Natural killer cell treated with Interleukin-12 subunit alpha and Interleukin-12 subunit beta and Interleukin-15 and Interleukin-18, amount 100 ng/mL, for 72 hours (primary cell): Measurements from ENCODE around the gene MYOZ3. TPM values are rescaled to one million over a fixed set of nuclear protein-coding genes. Genes with fewer than 3 reads are reported as not detected.

Experiments
- ATAC-seq, 2 donors: fragments of 150-1000 bp; cut with Tn5 transposase in 1 of 2; sonication (Bioruptor Pico), chemical (Tn5 transposase) in 1 of 2; 2 replicates each; pipeline ENCODE4 v1.10.0; 2021
- DNase-seq: peaks from one replicate; pipeline ENCODE4 v3.0.0; 2022; ENCODE audit warnings: low spot score
- H3K27ac Mint-ChIP-seq, 2 donors: 1 replicate in 1 of 2; 2 replicates in 1 of 2; pipeline ENCODE4 v1.8.0; 2022; ENCODE audit warnings: mixed read lengths in 2 of 2, mild to moderate bottlenecking in 1 of 2, moderate library complexity in 1 of 2
- H3K27me3 Mint-ChIP-seq, 2 donors: 1 replicate in 1 of 2; 2 replicates in 1 of 2; pipeline ENCODE4 v1.8.0; 2022; ENCODE audit warnings: mixed read lengths in 2 of 2
- H3K36me3 Mint-ChIP-seq: one replicate; pipeline ENCODE4 v1.8.0; 2022; ENCODE audit warnings: mixed read lengths
- H3K4me1 Mint-ChIP-seq, 2 donors: 1 replicate in 1 of 2; 2 replicates in 1 of 2; pipeline ENCODE4 v1.8.0; 2022; ENCODE audit warnings: low read depth in 2 of 2, mixed read lengths in 2 of 2, mild to moderate bottlenecking in 1 of 2
- H3K4me3 Mint-ChIP-seq: one replicate; pipeline ENCODE4 v1.8.0; 2022; ENCODE audit warnings: mixed read lengths
- H3K9me3 Mint-ChIP-seq: 2 replicates; pipeline ENCODE4 v1.8.0; 2022; ENCODE audit warnings: mixed read lengths
- total RNA-seq, 2 donors: library from RNA; stranded (reverse); gene quantifications; one replicate each; pipeline ENCODE4 v1.2.3, GENCODE V29; 2022

Gene MYOZ3
- total RNA-seq, 2 donors from 2014 or later = not detected

DNA sequence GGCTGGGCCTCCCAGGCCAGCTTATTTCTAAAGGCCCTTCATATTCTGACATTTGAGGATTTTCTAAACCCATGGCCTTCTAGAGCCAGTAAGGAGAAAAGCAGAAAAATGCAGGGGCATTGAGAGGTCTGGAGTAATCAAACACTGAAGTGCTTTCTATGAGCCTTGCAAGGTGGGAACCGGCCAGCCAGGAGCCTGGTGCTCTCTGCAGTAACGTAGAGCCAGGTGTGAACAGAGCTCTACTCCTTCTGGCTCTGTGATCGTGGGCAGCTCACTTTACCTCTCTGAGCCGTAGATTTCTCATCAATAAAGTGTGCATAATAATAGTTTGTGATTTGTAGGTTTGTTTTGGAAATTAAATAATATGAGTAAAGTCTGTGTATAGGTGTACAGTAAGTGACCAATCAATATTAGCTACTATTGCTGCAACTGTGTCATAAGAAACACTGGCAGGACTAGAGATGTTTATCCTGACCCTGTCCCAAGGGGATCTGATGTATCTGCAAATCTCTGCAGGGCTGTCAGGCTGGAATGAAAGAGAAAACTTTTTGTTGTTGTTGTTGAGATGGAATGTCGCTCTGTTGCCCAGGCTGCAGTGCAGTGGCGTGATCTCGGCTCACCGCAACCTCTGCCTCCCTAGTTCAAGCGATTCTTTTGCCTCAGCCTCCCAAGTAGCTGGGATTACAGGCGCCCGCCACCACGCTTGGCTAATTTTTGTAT, 17.9 kb upstream of the MYOZ3 start:
- H3K4me3 Mint-ChIP-seq = no peak overlapping the region
- DNase-seq (no peak), ATAC-seq (no peak)
- no peak overlapping the region for H3K27ac Mint-ChIP-seq
- H3K27me3 Mint-ChIP-seq = peaks cover 2 to 8% of the 10 kb centered on the region in 2 donors
- H3K4me1 Mint-ChIP-seq = no peaks in the 10 kb centered on the region
- no peaks in the 10 kb centered on the region for H3K36me3 Mint-ChIP-seq
- H3K9me3 Mint-ChIP-seq = no peaks in the 10 kb centered on the region

DNA sequence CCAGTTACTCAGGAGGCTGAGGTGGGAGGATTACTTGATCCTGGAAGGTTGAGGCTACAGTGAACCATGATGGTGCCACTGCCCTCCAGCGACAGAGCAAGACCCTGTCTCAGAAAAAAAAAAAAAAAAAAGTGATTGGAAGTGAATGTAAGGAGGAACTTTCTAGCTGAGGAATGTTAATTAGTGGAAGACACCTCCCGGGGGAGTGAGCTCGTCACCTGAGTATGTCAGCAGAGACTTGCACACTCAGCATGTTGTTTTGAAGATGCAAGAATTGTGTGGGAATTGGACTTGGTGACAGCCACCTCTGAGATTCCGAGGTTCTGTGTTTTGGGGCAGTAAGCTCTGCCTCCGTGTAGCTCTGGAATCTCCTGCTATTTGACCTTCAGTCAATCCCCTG, 17.0 kb upstream of the MYOZ3 start:
- DNase-seq (no peak), ATAC-seq (no peak)
- Mint-ChIP-seq H3K27ac (no peak overlapping the region), H3K36me3 (no peaks in the 10 kb centered on the region), H3K27me3 (peaks cover 2 to 4% of the 10 kb centered on the region in 2 donors), H3K4me3 (no peak overlapping the region), H3K9me3 (no peaks in the 10 kb centered on the region), H3K4me1 (no peaks in the 10 kb centered on the region)

DNA sequence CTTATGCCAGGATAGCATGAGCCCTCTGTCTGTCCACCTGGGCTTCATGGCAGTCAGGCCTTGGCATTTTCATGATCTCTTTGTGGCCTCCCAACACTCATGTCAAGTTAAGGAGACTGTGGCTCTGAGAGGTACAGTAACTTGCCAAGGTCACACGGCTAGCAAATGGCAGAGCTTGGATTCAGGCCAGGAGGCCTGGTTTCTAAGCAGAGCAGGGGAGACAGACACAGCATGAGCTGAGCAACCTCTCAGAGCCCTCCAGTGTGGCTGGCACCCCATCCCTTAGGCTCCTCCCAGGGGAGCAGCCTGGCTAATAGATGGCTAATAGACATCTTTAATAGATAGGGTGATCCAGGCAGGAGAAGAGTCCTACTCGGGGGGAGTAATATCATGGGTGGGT, 16.5 kb upstream of the MYOZ3 start:
- Mint-ChIP-seq H3K9me3 (no peaks in the 10 kb centered on the region), H3K27me3 (peaks cover 2 to 4% of the 10 kb centered on the region in 2 donors), H3K4me1 (no peaks in the 10 kb centered on the region), H3K27ac (no peak overlapping the region), H3K36me3 (no peaks in the 10 kb centered on the region), H3K4me3 (no peak overlapping the region)
- ATAC-seq (no peak), DNase-seq (no peak)

DNA sequence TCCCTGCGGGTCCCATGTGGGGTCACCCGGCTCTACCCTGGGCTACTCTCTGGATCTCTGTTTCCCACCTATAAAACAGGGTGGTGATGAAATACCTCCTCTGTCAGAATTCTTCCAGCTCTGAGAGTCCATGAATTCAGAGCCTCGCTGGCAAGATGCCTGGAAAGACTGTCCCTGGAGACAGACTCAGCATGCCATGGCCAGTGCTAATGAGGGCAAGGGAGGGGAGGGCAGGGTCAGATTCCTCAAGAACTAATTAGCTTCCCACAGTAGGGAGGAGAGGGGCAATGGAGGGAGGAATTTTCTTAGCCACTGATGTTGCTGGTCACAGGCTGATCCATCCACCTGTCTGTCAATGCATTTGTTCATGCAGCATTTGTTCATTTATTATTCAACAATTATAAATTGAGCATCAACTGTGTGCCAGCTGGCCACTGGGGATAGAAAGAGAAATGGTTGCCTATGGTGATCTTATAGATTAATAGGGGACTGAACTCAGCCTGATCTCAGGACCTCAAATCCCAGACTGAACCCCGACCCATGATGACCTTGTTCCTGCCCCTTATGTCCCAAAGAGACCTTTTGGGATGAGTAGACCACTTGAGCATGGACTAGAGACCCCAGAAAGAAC, 15.9 kb upstream of the MYOZ3 start:
- Mint-ChIP-seq H3K4me1 (no peaks in the 10 kb centered on the region), H3K4me3 (no peak overlapping the region), H3K9me3 (no peaks in the 10 kb centered on the region), H3K27ac (no peak overlapping the region), H3K27me3 (peaks cover 2 to 4% of the 10 kb centered on the region in 2 donors), H3K36me3 (no peaks in the 10 kb centered on the region)
- DNase-seq = no peak
- no peak for ATAC-seq

DNA sequence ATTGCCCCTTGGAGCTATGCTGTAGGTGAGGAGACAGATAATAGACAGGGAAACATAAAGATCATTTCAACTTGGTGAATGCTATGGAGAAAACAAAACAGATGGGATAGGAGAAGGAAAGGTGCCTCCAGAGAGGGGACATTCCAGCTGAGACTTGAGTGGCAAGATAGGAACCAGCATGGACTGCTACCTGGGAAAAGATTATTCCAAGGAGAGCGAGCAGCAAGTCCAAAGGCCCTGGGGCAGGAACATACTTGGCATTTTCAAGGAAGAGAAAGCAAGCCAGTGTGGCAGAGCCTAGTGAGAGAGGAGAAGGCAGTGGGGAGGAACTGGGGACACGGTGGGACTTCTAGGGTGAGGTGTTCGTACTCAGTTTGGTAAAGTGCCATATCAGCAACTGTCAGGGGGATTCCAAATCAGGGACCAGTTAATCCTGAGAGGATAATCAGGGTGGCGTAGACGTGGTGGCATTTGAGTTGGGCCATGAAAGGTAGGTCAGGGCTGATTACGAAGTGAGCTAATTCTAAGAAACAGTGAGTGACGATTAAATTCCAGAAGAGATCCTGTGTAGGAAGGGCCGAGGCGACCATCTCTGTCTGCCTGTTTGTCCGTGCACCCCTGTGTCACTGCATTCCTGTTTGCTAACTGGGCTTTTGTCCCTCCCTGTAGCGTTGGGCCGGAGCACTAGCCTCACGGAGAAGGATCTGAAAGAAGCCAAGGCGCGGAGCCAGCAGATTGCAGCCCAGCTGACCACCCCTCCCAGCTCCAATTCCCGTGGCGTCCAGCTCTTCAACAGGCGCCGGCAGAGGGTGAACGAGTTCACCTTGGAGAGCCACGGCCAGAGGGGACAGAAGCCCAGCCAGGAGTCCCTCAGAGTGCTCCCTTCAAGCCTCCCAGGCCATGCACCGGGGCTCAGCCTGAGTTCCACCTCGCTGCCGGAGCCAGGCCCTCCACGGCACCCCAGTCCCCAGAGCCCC, 13.5 kb upstream of the MYOZ3 start:
- Mint-ChIP-seq H3K9me3 (no peaks in the 10 kb centered on the region), H3K27me3 (peaks cover 2 to 4% of the 10 kb centered on the region in 2 donors), H3K27ac (no peak overlapping the region), H3K4me1 (no peaks in the 10 kb centered on the region), H3K36me3 (no peaks in the 10 kb centered on the region), H3K4me3 (no peak overlapping the region)
- DNase-seq (no peak), ATAC-seq (no peak)

DNA sequence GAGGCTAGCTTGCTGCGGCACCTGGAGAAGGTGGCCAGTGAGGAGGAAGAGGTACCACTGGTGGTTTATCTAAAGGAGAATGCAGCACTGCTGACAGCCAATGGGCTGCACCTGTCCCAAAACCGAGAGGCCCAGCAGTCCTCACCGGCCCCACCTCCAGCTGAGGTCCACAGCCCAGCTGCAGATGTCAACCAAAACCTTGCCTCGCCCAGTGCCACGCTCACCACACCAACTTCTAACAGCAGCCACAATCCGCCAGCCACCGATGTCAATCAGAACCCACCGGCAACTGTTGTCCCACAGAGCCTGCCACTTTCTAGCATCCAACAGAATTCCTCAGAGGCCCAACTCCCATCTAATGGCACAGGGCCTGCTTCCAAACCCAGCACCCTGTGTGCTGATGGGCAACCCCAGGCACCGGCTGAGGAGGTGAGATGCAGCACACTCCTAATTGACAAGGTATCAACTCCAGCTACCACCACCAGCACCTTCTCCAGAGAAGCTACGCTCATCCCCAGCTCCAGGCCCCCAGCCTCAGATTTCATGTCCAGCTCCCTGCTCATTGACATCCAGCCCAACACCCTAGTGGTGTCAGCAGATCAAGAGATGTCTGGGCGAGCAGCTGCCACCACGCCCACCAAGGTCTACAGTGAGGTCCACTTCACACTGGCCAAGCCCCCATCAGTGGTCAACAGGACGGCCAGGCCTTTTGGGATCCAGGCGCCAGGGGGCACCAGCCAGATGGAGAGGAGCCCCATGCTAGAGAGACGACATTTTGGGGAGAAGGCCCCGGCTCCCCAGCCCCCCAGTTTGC, 12.6 kb upstream of the MYOZ3 start:
- Mint-ChIP-seq H3K27ac (no peak overlapping the region), H3K4me3 (no peak overlapping the region), H3K4me1 (no peaks in the 10 kb centered on the region), H3K9me3 (no peaks in the 10 kb centered on the region), H3K27me3 (peaks cover 0 to 2% of the 10 kb centered on the region in 2 donors), H3K36me3 (no peaks in the 10 kb centered on the region)
- ATAC-seq (no peak), DNase-seq (no peak)

DNA sequence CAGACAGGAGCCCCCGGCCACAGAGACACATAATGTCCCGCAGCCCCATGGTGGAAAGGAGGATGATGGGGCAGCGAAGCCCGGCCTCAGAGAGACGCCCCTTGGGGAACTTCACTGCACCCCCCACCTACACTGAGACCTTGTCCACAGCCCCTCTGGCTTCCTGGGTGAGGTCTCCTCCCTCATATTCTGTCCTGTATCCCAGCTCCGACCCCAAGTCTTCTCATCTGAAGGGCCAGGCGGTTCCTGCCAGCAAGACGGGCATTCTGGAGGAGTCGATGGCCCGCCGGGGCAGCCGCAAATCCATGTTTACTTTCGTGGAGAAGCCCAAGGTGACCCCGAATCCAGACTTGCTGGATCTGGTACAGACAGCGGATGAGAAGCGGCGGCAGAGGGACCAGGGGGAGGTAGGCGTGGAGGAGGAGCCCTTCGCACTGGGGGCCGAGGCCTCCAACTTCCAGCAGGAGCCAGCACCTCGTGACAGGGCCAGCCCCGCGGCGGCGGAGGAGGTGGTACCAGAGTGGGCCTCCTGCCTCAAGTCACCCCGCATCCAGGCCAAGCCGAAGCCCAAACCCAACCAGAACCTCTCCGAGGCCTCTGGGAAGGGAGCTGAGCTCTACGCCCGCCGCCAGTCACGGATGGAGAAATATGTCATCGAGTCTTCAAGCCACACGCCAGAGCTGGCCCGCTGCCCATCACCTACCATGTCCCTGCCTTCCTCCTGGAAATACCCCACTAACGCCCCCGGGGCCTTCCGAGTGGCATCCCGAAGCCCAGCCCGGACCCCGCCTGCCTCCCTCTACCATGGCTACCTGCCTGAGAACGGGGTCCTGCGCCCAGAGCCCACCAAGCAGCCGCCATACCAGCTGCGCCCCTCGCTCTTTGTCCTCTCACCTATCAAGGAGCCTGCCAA, 11.7 kb upstream of the MYOZ3 start:
- Mint-ChIP-seq H3K4me1 (no peaks in the 10 kb centered on the region), H3K27me3 (peaks cover 0 to 2% of the 10 kb centered on the region in 2 donors), H3K27ac (no peak overlapping the region), H3K9me3 (no peaks in the 10 kb centered on the region), H3K36me3 (no peaks in the 10 kb centered on the region), H3K4me3 (no peak overlapping the region)
- ATAC-seq (no peak), DNase-seq (no peak)

DNA sequence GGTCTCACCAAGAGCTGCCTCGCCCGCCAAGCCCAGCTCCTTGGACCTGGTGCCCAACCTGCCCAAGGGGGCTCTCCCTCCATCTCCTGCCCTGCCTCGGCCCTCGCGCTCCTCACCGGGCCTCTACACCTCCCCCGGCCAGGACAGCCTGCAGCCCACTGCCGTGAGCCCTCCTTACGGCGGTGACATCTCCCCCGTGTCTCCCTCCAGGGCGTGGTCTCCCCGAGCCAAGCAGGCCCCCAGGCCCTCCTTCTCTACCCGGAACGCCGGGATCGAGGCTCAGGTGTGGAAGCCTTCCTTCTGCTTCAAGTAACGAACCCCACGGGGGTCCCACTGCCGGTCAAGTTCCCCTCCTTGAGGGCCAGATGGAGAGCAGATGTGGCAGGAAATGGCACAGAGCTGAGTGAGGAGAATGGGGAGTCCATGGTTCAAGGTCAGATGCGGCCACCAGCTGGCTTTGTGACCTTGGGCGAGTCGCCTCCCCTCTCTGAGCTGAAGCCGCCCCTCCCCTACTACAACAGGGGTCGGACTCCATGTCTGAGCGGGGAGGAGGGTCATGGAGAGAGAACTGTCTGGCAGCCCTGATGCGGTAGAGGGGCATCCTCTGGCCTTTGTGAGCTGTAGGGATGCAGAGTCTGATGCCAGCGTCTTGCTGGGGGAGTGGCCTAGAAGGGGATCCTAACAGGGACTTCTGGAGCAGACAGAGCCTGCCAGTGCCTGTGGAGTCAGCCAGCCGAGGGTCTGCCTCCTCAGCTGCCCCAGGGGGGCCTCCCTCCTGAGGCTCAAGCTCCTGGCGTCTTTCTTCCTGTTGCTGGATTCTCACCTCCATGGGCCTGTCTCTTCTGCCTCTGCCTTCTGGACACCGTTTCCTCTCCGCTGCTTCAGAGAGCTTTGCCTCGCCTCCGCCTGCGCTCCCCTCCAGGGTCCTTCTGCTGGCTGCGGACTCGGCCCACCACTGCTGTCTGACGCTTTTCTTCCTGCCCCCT, 10.7 kb upstream of the MYOZ3 start:
- H3K36me3 Mint-ChIP-seq = no peaks in the 10 kb centered on the region
- H3K27me3 Mint-ChIP-seq = peaks cover 0 to 2% of the 10 kb centered on the region in 2 donors
- H3K9me3 Mint-ChIP-seq = no peaks in the 10 kb centered on the region
- H3K4me3 Mint-ChIP-seq = no peak overlapping the region
- H3K4me1 Mint-ChIP-seq = no peaks in the 10 kb centered on the region
- no peak overlapping the region for H3K27ac Mint-ChIP-seq
- DNase-seq = no peak
- ATAC-seq = peak in 1 of 2 donors; percentile 11

DNA sequence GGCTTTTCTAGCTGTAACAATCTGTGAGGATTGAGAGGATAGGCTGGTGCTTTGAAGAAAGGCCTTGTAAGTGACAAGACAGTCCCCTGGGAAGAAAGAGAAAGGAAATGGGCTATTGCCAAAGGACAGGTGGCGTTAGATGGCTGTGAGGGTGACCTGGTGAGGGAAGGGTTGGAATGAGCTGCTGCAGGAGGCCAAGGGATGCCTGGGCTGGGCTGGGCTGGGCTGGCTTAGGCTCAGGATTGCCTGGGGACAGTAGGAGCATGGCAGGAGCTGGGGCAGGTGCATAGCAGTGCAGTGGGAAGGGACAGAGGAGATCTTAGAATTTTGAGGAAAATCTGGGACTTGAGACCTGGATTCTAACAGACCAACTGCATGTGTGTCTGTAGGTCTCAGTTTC, 9.7 kb upstream of the MYOZ3 start:
- H3K4me3 Mint-ChIP-seq = no peak overlapping the region
- no peaks in the 10 kb centered on the region for H3K36me3 Mint-ChIP-seq

DNA sequence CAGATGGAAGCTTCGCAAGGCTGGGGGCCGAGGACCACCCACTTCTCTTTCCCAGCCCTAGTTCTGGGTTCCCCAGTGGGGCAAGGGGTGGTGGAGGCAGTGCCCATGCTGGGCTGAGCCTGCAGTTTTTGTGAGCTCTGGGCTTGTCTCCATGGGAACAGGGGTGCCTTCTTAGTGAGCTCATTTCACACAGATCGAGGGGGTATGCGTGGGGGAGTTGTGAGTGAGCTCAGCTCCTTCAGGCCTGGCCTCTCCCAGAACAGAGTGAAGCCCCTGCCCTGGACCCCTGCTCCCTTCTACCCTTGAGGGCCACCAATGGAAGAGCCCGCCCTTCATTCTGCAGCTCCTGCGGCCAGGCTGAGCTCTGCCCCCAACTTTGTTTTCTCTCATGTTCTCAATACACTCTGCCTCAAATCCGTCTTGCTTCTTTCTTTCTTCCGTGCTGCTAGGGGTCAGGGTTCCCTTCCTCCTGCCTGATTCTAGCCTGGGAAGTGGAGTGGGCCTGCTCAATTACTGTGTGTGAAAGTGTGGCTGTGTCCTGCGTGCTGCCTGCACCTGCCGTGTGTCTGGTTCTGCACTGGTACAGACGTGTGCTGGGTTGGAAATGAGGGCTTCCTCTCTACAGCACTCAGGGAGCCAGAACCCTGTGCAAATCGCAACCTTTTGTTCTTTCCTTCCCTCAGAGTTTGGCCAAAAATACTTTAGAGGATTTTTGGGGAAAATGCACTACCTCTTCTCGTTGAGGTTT, 9.0 kb upstream of the MYOZ3 start:
- ATAC-seq (no peak), DNase-seq (no peak)
- no peak overlapping the region for H3K27ac Mint-ChIP-seq
- no peaks in the 10 kb centered on the region for H3K36me3 Mint-ChIP-seq
- H3K9me3 Mint-ChIP-seq = no peaks in the 10 kb centered on the region
- H3K4me3 Mint-ChIP-seq = no peak overlapping the region
- peaks cover under 1% of the 10 kb centered on the region in 2 donors for H3K4me1 Mint-ChIP-seq
- no peaks in the 10 kb centered on the region for H3K27me3 Mint-ChIP-seq

More for the DNA sequence above, 9.7 kb upstream of the MYOZ3 start:
- H3K4me1 Mint-ChIP-seq = no peaks in the 10 kb centered on the region
- ATAC-seq = no peak
- no peaks in the 10 kb centered on the region for H3K9me3 Mint-ChIP-seq
- peak overlapping the region in 1 of 2 donors; percentile 71 for H3K27ac Mint-ChIP-seq
- H3K27me3 Mint-ChIP-seq = no peaks in the 10 kb centered on the region
- no peak for DNase-seq

DNA sequence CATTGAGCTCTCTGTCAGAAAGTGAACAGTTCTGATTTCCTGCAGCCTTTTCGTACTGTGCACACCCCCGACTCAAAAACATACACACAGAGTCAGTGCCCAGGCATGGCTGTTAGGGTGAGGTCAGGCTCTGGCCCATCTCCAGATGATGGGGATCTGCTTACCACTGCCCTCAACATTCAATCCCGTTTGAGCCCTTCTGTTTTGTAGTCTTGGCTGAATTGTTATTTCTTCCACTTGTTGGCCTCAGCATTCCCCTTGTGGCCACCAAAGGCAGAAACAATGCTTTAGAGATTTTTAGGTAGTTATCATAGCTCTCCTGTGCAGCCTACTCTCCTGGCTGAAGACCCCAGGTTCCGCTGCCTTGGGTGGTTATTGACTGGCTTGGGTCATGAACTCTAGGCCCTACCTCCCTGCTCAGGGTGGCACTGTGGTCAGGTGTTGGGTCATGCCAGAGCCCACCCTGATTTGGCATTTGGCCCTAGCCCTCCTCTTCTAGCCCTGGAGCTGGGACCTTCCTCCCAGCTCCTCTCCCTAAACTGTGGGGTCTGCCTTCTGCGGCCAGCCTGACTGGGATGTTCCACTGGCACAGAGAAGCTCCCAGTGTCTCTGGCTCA, 7.8 kb upstream of the MYOZ3 start:
- ATAC-seq (no peak), DNase-seq (no peak)
- H3K4me1 Mint-ChIP-seq = peaks cover 8 to 9% of the 10 kb centered on the region in 2 donors
- no peaks in the 10 kb centered on the region for H3K27me3 Mint-ChIP-seq
- H3K36me3 Mint-ChIP-seq = no peaks in the 10 kb centered on the region
- no peaks in the 10 kb centered on the region for H3K9me3 Mint-ChIP-seq
- no peak overlapping the region for H3K27ac Mint-ChIP-seq
- H3K4me3 Mint-ChIP-seq = no peak overlapping the region
